Rectal smooth muscle tissue (tissue), 1 donor: Measurements from ENCODE around the gene MYO5C.

Source experiments
- H3K27ac ChIP-seq: one replicate; pipeline ENCODE4 v1.7.0; 2013; ENCODE audit warnings: low read depth, low read length, inconsistent platforms
- H3K27me3 ChIP-seq: one replicate; pipeline ENCODE4 v1.7.0; 2013; ENCODE audit warnings: low read length; ENCODE audit not compliant: control insufficient read depth, insufficient read depth
- H3K36me3 ChIP-seq: one replicate; pipeline ENCODE4 v1.7.0; 2013; ENCODE audit warnings: low read length; ENCODE audit not compliant: control insufficient read depth, insufficient read depth
- H3K4me1 ChIP-seq: one replicate; pipeline ENCODE4 v1.7.0; 2013; ENCODE audit warnings: low read length; ENCODE audit not compliant: control insufficient read depth, insufficient read depth
- H3K4me3 ChIP-seq: one replicate; pipeline ENCODE4 v1.7.0; 2013; ENCODE audit warnings: low read length
- H3K9ac ChIP-seq: one replicate; pipeline ENCODE4 v1.7.0; 2013; ENCODE audit warnings: low read length

The MYO5C gene

GRCh38 chr15:52259503-52259902 lies 36.1 kb downstream of the MYO5C start:
- peaks cover 5% of the 10 kb centered on the region for H3K4me1 ChIP-seq
- H3K27me3 ChIP-seq: no peaks in the 10 kb centered on the region
- H3K9ac ChIP-seq: no peak overlapping the region
- H3K36me3 ChIP-seq: no peaks in the 10 kb centered on the region
- no peak overlapping the region for H3K4me3 ChIP-seq
- H3K27ac ChIP-seq: no peak overlapping the region

GRCh38 chr15:52258461-52258860 lies 37.1 kb downstream of the MYO5C start:
- no peak overlapping the region for H3K27ac ChIP-seq
- H3K4me1 ChIP-seq: peaks cover 5% of the 10 kb centered on the region
- peaks cover 2% of the 10 kb centered on the region for H3K36me3 ChIP-seq
- no peaks in the 10 kb centered on the region for H3K27me3 ChIP-seq
- H3K9ac ChIP-seq: no peak overlapping the region
- no peak overlapping the region for H3K4me3 ChIP-seq

- no peak overlapping the region for H3K27ac ChIP-seq
- peaks cover 2% of the 10 kb centered on the region for H3K36me3 ChIP-seq
- no peak overlapping the region for H3K9ac ChIP-seq
- no peaks in the 10 kb centered on the region for H3K27me3 ChIP-seq
- no peak overlapping the region for H3K4me3 ChIP-seq
- H3K4me1 ChIP-seq: peaks cover 5% of the 10 kb centered on the region
These were observed 37.9 kb downstream of the MYO5C start for GRCh38 chr15:52257734-52258062.

GRCh38 chr15:52256930-52257733 lies 38.5 kb downstream of the MYO5C start:
- Histone ChIP-seq H3K27ac (no peak overlapping the region), H3K36me3 (peaks cover 2% of the 10 kb centered on the region), H3K4me3 (no peak overlapping the region), H3K27me3 (no peaks in the 10 kb centered on the region), H3K4me1 (peaks cover 5% of the 10 kb centered on the region), H3K9ac (no peak overlapping the region)

GRCh38 chr15:52256366-52256765 lies 39.2 kb downstream of the MYO5C start:
- Histone ChIP-seq H3K27me3 (no peaks in the 10 kb centered on the region), H3K9ac (no peak overlapping the region), H3K4me3 (no peak overlapping the region), H3K4me1 (peaks cover under 1% of the 10 kb centered on the region), H3K27ac (no peak overlapping the region), H3K36me3 (peaks cover 2% of the 10 kb centered on the region)

- H3K27ac ChIP-seq: no peak overlapping the region
- peaks cover 2% of the 10 kb centered on the region for H3K36me3 ChIP-seq
- no peaks in the 10 kb centered on the region for H3K27me3 ChIP-seq
- no peak overlapping the region for H3K9ac ChIP-seq
- no peaks in the 10 kb centered on the region for H3K4me1 ChIP-seq
- H3K4me3 ChIP-seq: no peak overlapping the region
These were observed 39.7 kb downstream of the MYO5C start for GRCh38 chr15:52255935-52256334.

- Histone ChIP-seq H3K4me3 (no peak overlapping the region), H3K27me3 (no peaks in the 10 kb centered on the region), H3K36me3 (peaks cover 2% of the 10 kb centered on the region), H3K27ac (no peak overlapping the region), H3K4me1 (no peaks in the 10 kb centered on the region), H3K9ac (no peak overlapping the region)
These were observed 40.6 kb downstream of the MYO5C start for GRCh38 chr15:52255008-52255407.

- Histone ChIP-seq H3K27me3 (no peaks in the 10 kb centered on the region), H3K27ac (no peak overlapping the region), H3K9ac (no peak overlapping the region), H3K36me3 (peaks cover 2% of the 10 kb centered on the region), H3K4me3 (no peak overlapping the region), H3K4me1 (no peaks in the 10 kb centered on the region)
These were observed 41.2 kb downstream of the MYO5C start for GRCh38 chr15:52254391-52254790.

- H3K4me1 ChIP-seq: no peaks in the 10 kb centered on the region
- H3K9ac ChIP-seq: no peak overlapping the region
- peaks cover 2% of the 10 kb centered on the region for H3K36me3 ChIP-seq
- H3K27ac ChIP-seq: no peak overlapping the region
- H3K27me3 ChIP-seq: no peaks in the 10 kb centered on the region
- no peak overlapping the region for H3K4me3 ChIP-seq
These were observed 42.8 kb downstream of the MYO5C start for GRCh38 chr15:52252781-52253180.

- H3K27me3 ChIP-seq: no peaks in the 10 kb centered on the region
- H3K4me3 ChIP-seq: no peak overlapping the region
- no peak overlapping the region for H3K27ac ChIP-seq
- H3K9ac ChIP-seq: no peak overlapping the region
- H3K36me3 ChIP-seq: peaks cover 6% of the 10 kb centered on the region
- no peaks in the 10 kb centered on the region for H3K4me1 ChIP-seq
These were observed 44.3 kb downstream of the MYO5C start for GRCh38 chr15:52251144-52251860.

- H3K9ac ChIP-seq: no peak overlapping the region
- H3K27ac ChIP-seq: no peak overlapping the region
- no peaks in the 10 kb centered on the region for H3K27me3 ChIP-seq
- no peak overlapping the region for H3K4me3 ChIP-seq
- H3K4me1 ChIP-seq: no peaks in the 10 kb centered on the region
- peaks cover 4% of the 10 kb centered on the region for H3K36me3 ChIP-seq
These were observed 48.1 kb downstream of the MYO5C start for GRCh38 chr15:52247461-52247860.

- Histone ChIP-seq H3K4me3 (no peak overlapping the region), H3K36me3 (peaks cover 4% of the 10 kb centered on the region), H3K27ac (no peak overlapping the region)
These were observed 48.7 kb downstream of the MYO5C start for GRCh38 chr15:52246686-52247431.

More at GRCh38 chr15:52246686-52247431, 48.7 kb downstream of the MYO5C start:
- H3K4me1 ChIP-seq: no peaks in the 10 kb centered on the region
- H3K27me3 ChIP-seq: no peaks in the 10 kb centered on the region
- no peak overlapping the region for H3K9ac ChIP-seq
